Activated CD4-positive, alpha-beta T cell treated with anti-CD3 and anti-CD28 coated beads, Interleukin-2, amount 50 U/mL, for 24 hours (primary cell): ENCODE measurements around the gene MTMR1.

Experiments used
- DNase-seq, 2 donors: peaks; one replicate each; pipeline ENCODE4 v3.0.0-alpha.2; 2020; ENCODE audit warnings: low read depth in 1 of 2, low spot score in 1 of 2

MTMR1 gene

GRCh38 chrX:150777328-150777992 lies 84.3 kb downstream of the MTMR1 start:
- no peak for DNase-seq

- DNase-seq: no peak
Observed at GRCh38 chrX:150779385-150779784, 86.2 kb downstream of the MTMR1 start.

GRCh38 chrX:150781677-150782076 lies 88.5 kb downstream of the MTMR1 start:
- DNase-seq: no peak

- no peak for DNase-seq
Observed at GRCh38 chrX:150790021-150790420, 96.8 kb downstream of the MTMR1 start.

- DNase-seq: no peak
Observed at GRCh38 chrX:150792949-150793527, 99.8 kb downstream of the MTMR1 start.

GRCh38 chrX:150805736-150806135 lies 112.5 kb downstream of the MTMR1 start:
- DNase-seq: no peak

GRCh38 chrX:150806827-150807226 lies 113.6 kb downstream of the MTMR1 start:
- DNase-seq: no peak

GRCh38 chrX:150813922-150814321 lies 120.7 kb downstream of the MTMR1 start:
- DNase-seq: no peak
